KOPT-K1 (cell line): ENCODE results near the gene SF3A2.
"Not testable (repeated sequence)": the region's sequence is repeated elsewhere in the genome, so short reads cannot be mapped to it uniquely, and the experiment has no call there.

Experiments used
- H3K27ac ChIP-seq: fragments of 200-600 bp; sonication (generic); 2 replicates; pipeline ENCODE4 v1.5.1; 2016; ENCODE audit warnings: antibody characterized with exemption, mild to moderate bottlenecking, low read depth, low read length; ENCODE audit not compliant: poor library complexity, severe bottlenecking
- H3K36me3 ChIP-seq: fragments of 200-600 bp; sonication (generic); 2 replicates; pipeline ENCODE4 v1.5.1; 2017; ENCODE audit warnings: antibody characterized with exemption, mild to moderate bottlenecking, low read length, moderate library complexity; ENCODE audit not compliant: insufficient read depth
- H3K9me3 ChIP-seq: fragments of 200-600 bp; sonication (generic); 2 replicates; pipeline ENCODE4 v1.5.1; 2017; ENCODE audit warnings: antibody characterized with exemption, low read length, mild to moderate bottlenecking; ENCODE audit not compliant: insufficient read depth, poor library complexity, severe bottlenecking

The SF3A2 gene

DNA sequence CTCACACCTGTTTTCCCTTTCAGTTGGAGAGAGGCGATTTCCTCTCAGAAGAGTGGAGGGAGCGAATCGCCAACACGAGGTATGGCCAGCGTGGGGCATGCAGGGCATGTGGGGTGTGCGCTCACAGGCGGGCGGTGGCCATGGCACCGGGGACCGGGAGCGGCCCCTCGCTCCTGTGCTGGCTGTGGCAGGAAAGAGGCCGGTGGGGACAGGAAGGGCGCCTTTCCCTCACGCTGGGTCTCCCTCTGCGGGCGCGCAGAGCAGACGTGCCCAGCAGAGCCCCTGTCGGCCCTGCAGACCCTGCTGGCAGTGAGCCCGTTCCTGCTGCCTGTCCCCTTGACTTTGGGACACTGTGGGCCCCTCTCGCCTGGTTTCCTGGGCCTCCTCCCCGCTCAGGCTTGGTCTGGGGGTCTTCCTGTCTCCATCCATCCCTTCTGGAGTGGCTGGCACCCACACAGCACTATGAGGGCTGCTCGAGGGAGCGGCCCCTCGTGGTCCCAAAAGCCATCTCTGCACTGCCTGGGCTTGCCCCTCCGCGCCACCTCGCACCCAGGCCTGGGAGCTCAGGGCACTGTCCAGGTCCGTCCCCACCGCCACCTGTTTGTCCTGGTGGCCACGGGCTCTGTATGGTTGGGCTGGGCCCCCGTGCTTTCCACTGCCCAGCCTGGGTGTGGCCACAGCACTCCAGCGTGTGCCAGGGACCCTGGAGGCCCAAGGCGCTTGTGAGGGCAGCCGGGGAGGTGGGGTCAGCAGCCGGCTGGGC is 36.6 kb upstream of the SF3A2 start:
- no peak overlapping the region for H3K27ac ChIP-seq
- H3K9me3 ChIP-seq = no peaks in the 10 kb centered on the region
- H3K36me3 ChIP-seq = peaks cover 93% of the 10 kb centered on the region

DNA sequence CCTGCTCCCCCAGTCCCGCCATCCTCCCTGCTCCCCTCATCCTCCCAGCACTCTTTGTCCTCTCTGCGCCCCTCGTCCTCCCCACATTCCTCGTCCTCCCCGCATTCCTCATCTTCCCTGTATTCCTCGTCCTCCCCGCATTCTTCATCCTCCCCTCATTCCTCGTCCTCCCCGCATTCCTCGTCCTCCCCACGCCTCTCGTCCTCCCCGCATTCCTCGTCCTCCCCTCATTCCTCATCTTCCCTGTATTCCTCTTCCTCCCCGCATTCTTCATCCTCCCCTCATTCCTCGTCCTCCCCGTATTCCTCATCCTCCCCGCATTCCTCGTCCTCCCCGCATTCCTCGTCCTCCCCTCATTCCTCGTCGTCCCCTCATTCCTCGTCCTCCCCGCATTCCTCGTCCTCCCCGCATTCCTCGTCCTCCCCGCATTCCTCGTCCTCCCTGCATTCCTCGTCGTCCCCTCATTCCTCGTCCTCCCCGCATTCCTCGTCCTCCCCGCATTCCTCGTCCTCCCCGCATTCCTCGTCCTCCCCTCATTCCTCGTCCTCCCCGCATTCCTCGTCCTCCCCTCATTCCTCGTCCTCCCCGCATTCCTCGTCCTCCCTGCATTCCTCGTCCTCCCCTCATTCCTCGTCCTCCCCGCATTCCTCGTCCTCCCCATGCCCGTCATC is 35.9 kb upstream of the SF3A2 start:
- peaks cover 93% of the 10 kb centered on the region for H3K36me3 ChIP-seq
- H3K27ac ChIP-seq, H3K9me3 ChIP-seq: not testable (repeated sequence)

GRCh38 chr19:2201473-2202148 is 35.0 kb upstream of the SF3A2 start:
- Histone ChIP-seq H3K27ac (no peak overlapping the region), H3K36me3 (peaks cover 92% of the 10 kb centered on the region), H3K9me3 (no peaks in the 10 kb centered on the region)

- Histone ChIP-seq H3K36me3 (peaks cover 92% of the 10 kb centered on the region), H3K9me3 (no peaks in the 10 kb centered on the region), H3K27ac (no peak overlapping the region)
These were observed 34.3 kb upstream of the SF3A2 start for GRCh38 chr19:2202366-2202765.

DNA sequence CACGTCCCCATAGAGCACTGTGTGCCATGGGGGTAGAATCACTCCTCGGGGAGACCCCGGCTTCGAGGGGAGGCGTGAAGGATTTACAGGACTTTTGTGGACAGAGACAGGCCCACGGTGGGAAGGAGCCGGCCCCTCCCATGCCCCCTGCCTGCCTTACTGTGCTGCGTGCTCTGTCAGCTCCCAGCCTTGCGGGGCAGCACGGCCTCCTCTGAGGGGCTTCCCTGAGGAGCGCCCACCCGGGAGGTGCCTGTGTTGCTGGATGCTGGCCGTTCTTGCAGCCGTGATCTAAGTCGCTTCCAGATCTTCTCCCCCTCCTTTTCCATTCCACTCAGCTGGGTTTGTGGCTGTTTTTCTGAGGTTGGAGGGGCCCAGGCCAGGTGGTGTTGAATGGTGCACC is 29.6 kb upstream of the SF3A2 start:
- Histone ChIP-seq H3K9me3 (no peaks in the 10 kb centered on the region), H3K36me3 (peaks cover 97% of the 10 kb centered on the region), H3K27ac (no peak overlapping the region)

DNA sequence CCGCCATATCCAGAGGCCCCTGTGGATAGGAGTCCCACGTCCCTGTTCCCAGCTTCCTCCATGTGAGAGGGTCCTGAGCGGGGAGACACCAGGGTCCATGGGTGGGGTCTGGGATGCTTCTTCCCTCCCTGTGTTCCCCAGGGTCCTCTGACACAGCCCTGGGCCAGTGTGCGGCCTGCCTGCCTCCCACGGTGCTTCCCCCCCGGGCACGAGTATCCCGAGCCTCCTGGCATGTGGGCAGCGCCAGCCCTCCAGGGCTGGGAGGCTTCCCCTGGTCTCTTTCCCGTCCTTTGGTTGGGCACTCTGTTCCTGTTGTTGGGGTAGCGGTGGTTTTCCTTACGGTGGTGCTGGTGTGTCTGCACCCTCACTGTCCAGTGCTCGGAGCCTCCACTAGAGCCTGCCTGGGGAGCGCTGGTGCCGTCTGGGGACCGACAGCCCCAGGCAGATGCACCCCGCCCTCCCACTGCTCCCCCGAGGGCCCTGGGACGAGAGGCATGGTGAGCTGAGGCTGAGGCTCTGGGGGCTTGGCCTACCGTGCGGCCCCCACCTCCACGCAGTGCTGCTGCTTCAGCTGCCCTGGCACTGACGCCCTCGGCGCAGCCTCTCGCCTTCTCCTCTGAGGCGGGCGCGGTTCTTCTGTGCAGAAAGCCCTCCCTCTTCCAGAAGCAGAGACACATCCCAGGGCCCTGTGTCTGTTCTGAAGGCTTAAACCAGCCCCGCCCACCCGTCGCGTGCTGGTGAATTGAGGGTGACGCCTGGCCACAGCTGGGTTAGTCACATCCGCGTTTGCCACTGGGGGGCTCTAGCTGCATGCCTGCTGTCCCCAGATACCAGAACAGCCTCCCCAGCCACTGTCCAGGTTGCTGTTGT is 28.4 kb upstream of the SF3A2 start:
- H3K9me3 ChIP-seq = no peaks in the 10 kb centered on the region
- no peak overlapping the region for H3K27ac ChIP-seq
- peaks cover 98% of the 10 kb centered on the region for H3K36me3 ChIP-seq

DNA sequence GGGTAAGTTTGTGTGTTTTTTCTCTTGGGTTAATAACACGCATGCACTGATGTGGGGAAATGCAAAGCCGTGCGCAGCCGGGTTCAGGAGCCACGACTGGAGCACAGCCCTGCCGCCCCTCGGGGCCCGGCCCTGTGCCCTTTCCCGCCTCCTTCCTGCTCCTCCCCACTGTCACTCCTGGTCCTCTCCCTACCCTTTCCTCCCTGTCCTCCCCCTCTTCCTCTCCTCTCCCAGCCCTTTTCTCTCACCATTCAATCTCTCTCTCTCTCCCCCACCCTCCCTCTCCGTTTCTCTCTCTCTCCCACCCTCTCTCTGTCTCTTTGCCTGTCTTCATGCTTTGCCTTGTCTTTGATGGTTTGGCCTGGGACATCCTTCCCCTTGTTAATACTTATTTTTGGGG is 27.6 kb upstream of the SF3A2 start:
- Histone ChIP-seq H3K27ac (no peak overlapping the region), H3K9me3 (no peaks in the 10 kb centered on the region), H3K36me3 (peaks cover 98% of the 10 kb centered on the region)

- no peaks in the 10 kb centered on the region for H3K9me3 ChIP-seq
- H3K36me3 ChIP-seq = peaks cover 98% of the 10 kb centered on the region
- H3K27ac ChIP-seq = no peak overlapping the region
These were observed 27.2 kb upstream of the SF3A2 start for GRCh38 chr19:2209408-2209807.

DNA sequence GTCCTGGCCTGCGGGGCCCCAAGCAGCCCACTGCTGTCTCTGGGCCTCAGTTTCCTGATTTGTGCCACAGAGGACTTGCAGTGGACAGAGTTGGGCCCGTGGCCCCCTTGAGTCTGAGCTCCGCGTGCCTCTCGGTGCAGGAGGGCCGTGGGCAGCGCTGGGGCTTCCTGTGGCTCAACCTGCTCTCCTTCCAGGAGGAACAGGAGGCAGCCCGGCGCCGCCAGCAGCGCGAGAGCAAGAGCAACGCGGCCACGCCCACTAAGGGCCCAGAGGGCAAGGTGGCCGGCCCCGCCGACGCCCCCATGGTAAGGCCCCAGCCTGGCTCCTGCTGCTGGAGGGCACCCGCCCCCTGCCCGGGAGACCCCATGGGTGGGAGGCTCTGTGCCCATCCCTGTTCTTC is 26.4 kb upstream of the SF3A2 start:
- no peaks in the 10 kb centered on the region for H3K9me3 ChIP-seq
- H3K27ac ChIP-seq = no peak overlapping the region
- H3K36me3 ChIP-seq = peaks cover 100% of the 10 kb centered on the region

- Histone ChIP-seq H3K27ac (no peak overlapping the region), H3K9me3 (no peaks in the 10 kb centered on the region), H3K36me3 (peaks cover 100% of the 10 kb centered on the region)
These were observed 25.5 kb upstream of the SF3A2 start for GRCh38 chr19:2210987-2211740.

DNA sequence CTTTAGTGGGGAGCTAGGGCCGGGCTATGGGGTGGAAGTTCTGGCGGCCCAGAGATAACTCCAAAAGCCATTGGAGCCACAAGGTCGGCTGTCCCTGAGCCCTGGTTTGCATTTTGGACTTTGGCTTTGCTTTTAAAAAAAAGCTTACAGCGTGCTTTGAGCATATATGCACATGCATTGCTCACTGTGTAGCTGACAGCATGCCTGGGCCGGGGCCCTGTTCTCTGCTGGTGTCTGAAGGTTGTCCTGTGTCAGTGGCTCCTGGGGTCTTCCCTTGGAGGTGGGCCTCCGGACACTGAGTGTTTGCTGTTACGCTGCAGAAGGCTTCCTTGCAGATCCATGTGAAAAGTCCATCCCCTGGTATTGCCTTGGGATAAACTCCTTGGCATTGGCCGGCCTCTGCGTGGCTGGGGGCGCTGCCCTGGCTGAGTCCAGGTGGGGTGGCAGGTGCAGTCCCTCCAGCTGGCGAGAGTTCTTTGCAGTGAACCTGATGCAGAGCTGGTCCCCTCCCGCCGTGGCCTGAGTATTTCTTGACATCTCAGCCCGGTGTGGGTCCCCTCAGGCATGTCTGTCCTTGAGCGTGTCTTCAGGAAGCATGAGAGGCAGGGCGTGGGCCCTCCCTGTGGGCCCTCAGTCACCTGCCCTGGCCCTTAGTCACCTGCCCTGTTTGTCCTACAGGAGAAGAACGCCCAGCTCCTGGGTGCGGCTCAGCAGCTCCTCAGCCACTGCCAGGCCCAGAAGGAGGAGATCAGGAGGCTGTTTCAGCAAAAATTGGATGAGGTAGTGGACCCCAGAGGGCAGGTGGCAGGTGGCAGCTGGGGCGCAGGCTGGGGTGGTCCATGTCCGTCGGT is 23.5 kb upstream of the SF3A2 start:
- Histone ChIP-seq H3K9me3 (no peaks in the 10 kb centered on the region), H3K36me3 (peaks cover 100% of the 10 kb centered on the region), H3K27ac (no peak overlapping the region)

DNA sequence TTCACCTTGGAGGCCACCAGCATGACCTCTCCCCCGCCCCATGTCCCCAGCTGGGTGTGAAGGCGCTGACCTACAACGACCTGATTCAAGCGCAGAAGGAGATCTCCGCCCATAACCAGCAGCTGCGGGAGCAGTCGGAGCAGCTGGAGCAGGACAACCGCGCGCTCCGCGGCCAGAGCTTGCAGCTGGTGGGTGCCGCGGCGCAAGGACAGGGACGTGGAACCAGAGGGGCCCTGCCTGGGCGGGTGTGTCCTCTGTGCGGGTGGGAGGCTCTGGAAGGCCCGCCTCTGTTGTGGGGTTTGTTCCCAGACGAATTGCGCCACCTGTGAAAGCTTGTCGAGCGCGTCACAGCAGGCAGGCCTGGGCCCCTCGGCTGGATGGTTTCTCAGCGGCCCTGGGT is 22.8 kb upstream of the SF3A2 start:
- no peaks in the 10 kb centered on the region for H3K9me3 ChIP-seq
- no peak overlapping the region for H3K27ac ChIP-seq
- H3K36me3 ChIP-seq = peaks cover 97% of the 10 kb centered on the region

DNA sequence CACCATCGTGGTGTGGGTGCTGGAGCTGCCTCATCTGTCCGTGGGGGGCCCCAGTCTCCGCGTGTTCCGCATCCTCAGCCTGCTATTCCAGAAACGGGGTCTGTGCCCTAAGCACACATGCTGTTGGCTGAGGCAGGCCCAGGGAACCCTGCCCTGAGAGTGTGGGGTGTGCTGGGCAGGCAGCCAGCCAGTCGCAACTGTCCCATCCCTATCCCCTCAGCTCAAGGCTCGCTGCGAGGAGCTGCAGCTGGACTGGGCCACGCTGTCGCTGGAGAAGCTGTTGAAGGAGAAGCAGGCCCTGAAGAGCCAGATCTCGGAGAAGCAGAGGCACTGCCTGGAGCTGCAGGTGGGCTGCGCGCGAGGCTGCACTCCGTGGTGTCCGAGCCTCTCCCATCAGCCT is 22.4 kb upstream of the SF3A2 start:
- no peaks in the 10 kb centered on the region for H3K9me3 ChIP-seq
- H3K36me3 ChIP-seq = peaks cover 97% of the 10 kb centered on the region
- H3K27ac ChIP-seq = no peak overlapping the region
